Parathyroid adenoma (tissue), 2 donors: Measurements from ENCODE around the gene ACBD6.

Experiments
- H2AFZ ChIP-seq: fragments of 300-600 bp; sonication (generic); one replicate; pipeline ENCODE4 v1.7.0; 2017; ENCODE audit warnings: antibody characterized with exemption, mild to moderate bottlenecking
- H3K27ac ChIP-seq: fragments of 300-600 bp; sonication (generic); one replicate; pipeline ENCODE4 v1.7.0; 2017
- H3K27me3 ChIP-seq: fragments of 300-600 bp; sonication (generic); one replicate; pipeline ENCODE4 v1.7.0; 2017; ENCODE audit warnings: low read length; ENCODE audit not compliant: control insufficient read depth, insufficient read depth
- H3K36me3 ChIP-seq: fragments of 300-600 bp; sonication (generic); one replicate; pipeline ENCODE4 v1.7.0; 2017; ENCODE audit warnings: low read length; ENCODE audit not compliant: control insufficient read depth, insufficient read depth
- H3K4me1 ChIP-seq: fragments of 300-600 bp; sonication (generic); one replicate; pipeline ENCODE4 v1.7.0; 2017; ENCODE audit warnings: control low read depth
- H3K4me2 ChIP-seq: fragments of 300-600 bp; sonication (generic); one replicate; pipeline ENCODE4 v1.7.0; 2017; ENCODE audit warnings: low read length
- H3K4me3 ChIP-seq: fragments of 300-600 bp; sonication (generic); one replicate; pipeline ENCODE4 v1.7.0; 2017; ENCODE audit warnings: low read depth, low read length
- H3K79me2 ChIP-seq: fragments of 300-600 bp; sonication (generic); one replicate; pipeline ENCODE4 v1.7.0; 2017; ENCODE audit warnings: control low read depth
- H3K9ac ChIP-seq: fragments of 300-600 bp; sonication (generic); one replicate; pipeline ENCODE4 v1.7.0; 2017; ENCODE audit warnings: mild to moderate bottlenecking
- H3K9me3 ChIP-seq: fragments of 300-600 bp; sonication (generic); one replicate; pipeline ENCODE4 v1.7.0; 2017; ENCODE audit warnings: low read length; ENCODE audit not compliant: control insufficient read depth
- TF ChIP-seq, protein P1 (sequence below): fragments of 300-600 bp; sonication (generic); IDR thresholded peaks from one replicate; pipeline ENCODE4 v1.7.0; 2017; ENCODE audit warnings: antibody characterized with exemption, mild to moderate bottlenecking
- donor health status: primary hyperparathyroidism.

ACBD6 gene

DNA sequence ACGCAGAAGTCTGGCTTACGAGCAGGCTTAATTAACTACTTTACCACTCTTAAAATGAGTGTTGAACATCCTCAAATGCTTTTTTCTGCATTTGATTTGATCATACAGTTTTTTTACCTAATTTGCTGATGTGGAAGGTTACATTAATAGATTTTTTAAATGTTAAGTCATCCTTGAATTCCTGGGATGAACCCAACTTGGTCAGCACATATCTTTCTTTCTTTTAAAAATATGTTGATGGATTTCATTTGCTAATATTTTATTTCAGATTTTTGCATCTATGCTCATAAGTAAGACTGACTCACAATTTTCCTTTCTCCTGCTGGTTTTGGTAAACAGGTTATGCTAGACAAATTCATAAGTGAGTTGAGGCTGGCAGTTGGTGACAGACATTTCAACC is 189.5 kb downstream of the ACBD6 start:
- Histone ChIP-seq H3K9me3 (no peaks in the 10 kb centered on the region), H3K36me3 (no peaks in the 10 kb centered on the region), H3K79me2 (no peaks in the 10 kb centered on the region), H3K27me3 (no peaks in the 10 kb centered on the region), H3K4me1 (no peaks in the 10 kb centered on the region), H3K9ac (no peak overlapping the region), H3K27ac (no peak overlapping the region), H3K4me2 (no peak overlapping the region), H2AFZ (no peak overlapping the region), H3K4me3 (no peak overlapping the region)
- TF ChIP-seq, protein P1, sequence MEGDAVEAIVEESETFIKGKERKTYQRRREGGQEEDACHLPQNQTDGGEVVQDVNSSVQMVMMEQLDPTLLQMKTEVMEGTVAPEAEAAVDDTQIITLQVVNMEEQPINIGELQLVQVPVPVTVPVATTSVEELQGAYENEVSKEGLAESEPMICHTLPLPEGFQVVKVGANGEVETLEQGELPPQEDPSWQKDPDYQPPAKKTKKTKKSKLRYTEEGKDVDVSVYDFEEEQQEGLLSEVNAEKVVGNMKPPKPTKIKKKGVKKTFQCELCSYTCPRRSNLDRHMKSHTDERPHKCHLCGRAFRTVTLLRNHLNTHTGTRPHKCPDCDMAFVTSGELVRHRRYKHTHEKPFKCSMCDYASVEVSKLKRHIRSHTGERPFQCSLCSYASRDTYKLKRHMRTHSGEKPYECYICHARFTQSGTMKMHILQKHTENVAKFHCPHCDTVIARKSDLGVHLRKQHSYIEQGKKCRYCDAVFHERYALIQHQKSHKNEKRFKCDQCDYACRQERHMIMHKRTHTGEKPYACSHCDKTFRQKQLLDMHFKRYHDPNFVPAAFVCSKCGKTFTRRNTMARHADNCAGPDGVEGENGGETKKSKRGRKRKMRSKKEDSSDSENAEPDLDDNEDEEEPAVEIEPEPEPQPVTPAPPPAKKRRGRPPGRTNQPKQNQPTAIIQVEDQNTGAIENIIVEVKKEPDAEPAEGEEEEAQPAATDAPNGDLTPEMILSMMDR: no peak

DNA sequence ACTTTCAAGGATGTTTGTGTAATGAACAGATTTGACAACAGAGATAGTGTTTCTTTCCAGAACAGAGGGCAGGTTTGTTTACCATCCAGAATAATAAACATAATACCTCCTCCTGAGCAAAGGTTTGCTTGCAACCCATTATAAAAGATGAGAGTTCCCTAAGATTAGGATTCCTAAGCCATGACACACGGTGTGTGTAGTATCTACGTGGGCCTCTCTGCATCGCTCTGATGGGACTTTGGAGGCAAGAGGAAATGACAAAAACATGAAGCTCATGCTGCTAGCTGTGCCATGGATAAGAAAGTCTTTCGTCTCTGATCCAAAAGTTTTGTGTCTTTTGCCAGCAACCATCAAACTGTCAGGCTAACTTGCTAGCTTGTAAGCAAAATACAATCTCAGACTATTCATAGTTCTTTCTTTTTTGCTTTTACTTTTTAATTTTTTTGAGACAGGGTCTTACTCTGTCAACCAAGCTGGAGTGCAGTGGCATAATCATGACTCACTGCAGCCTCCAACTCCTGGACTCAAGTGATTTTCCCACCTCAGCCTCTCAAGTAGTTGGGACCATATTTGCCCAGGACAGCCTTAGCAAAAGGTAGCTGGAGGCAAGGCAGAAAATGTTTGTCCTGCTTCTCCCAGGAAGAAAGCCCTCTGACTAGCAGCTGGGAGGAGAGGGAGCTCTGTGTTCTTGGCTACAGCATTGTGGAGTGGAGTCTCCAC is 191.2 kb downstream of the ACBD6 start:
- Histone ChIP-seq H3K4me2 (no peak overlapping the region), H3K4me1 (no peaks in the 10 kb centered on the region), H3K27me3 (no peaks in the 10 kb centered on the region), H3K79me2 (no peaks in the 10 kb centered on the region), H2AFZ (no peak overlapping the region), H3K9ac (no peak overlapping the region), H3K9me3 (no peaks in the 10 kb centered on the region), H3K36me3 (no peaks in the 10 kb centered on the region), H3K4me3 (no peak overlapping the region), H3K27ac (no peak overlapping the region)
- TF ChIP-seq, protein P1: no peak

DNA sequence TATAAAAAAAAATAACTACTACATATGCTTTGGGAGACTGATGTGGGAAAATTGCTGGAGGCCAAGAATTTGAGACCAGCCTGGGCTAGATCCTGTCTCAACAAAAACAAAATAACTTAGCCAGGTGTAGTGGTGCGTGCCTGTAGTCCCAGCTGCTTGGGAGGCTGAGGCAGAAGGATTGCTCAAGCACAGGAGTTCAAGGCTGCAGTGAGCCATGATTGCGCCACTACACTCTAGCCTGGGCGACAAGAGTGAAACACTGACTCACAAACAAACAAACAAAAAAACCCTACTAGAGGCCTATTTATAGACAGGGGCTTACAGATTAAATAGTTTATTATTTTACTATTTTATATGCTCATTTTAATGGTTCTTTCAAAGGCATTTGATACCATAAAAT is 192.3 kb downstream of the ACBD6 start:
- no peak overlapping the region for H2AFZ ChIP-seq
- no peak overlapping the region for H3K9ac ChIP-seq
- TF ChIP-seq, protein P1: no peak
- H3K4me2 ChIP-seq: no peak overlapping the region
- no peaks in the 10 kb centered on the region for H3K79me2 ChIP-seq
- H3K27me3 ChIP-seq: no peaks in the 10 kb centered on the region
- H3K4me3 ChIP-seq: no peak overlapping the region
- no peak overlapping the region for H3K27ac ChIP-seq
- no peaks in the 10 kb centered on the region for H3K9me3 ChIP-seq
- no peaks in the 10 kb centered on the region for H3K36me3 ChIP-seq
- no peaks in the 10 kb centered on the region for H3K4me1 ChIP-seq

- H3K27me3 ChIP-seq: no peaks in the 10 kb centered on the region
- H2AFZ ChIP-seq: no peak overlapping the region
- H3K4me3 ChIP-seq: no peak overlapping the region
- H3K79me2 ChIP-seq: no peaks in the 10 kb centered on the region
- no peak overlapping the region for H3K4me2 ChIP-seq
- no peak overlapping the region for H3K27ac ChIP-seq
- H3K9ac ChIP-seq: no peak overlapping the region
- no peaks in the 10 kb centered on the region for H3K4me1 ChIP-seq
- no peaks in the 10 kb centered on the region for H3K36me3 ChIP-seq
- TF ChIP-seq, protein P1: no peak
- no peaks in the 10 kb centered on the region for H3K9me3 ChIP-seq
Measured at GRCh38 chr1:180309338-180309737, 193.0 kb downstream of the ACBD6 start.

GRCh38 chr1:180301135-180301742 is 201.1 kb downstream of the ACBD6 start:
- Histone ChIP-seq H3K27ac (no peak overlapping the region), H3K9me3 (no peaks in the 10 kb centered on the region), H3K4me2 (no peak overlapping the region), H3K4me1 (no peaks in the 10 kb centered on the region), H2AFZ (no peak overlapping the region), H3K9ac (no peak overlapping the region), H3K36me3 (no peaks in the 10 kb centered on the region), H3K79me2 (no peaks in the 10 kb centered on the region), H3K27me3 (no peaks in the 10 kb centered on the region), H3K4me3 (no peak overlapping the region)
- TF ChIP-seq, protein P1: no peak
